Right atrium auricular region (tissue), 2 donors: Measurements from ENCODE around the gene CARD11. TPM values are rescaled to one million over a fixed set of nuclear protein-coding genes. Genes with fewer than 3 reads are reported as not detected.

ENCODE experiments used
- DNase-seq: peaks from one replicate; pipeline ENCODE4 v3.0.0-alpha.2; 2019; ENCODE audit warnings: low spot score
- H3K27ac ChIP-seq, 2 donors: fragments of 200-600 bp; sonication (generic); 1 replicate in 1 of 2; 2 replicates in 1 of 2; pipeline ENCODE4 v1.5.1; 2016 to 2019
- H3K27me3 ChIP-seq, 2 donors: fragments of 200-600 bp; sonication (generic); one replicate each; pipeline versions ENCODE4 v1.5.1 to v1.6.0; 2017 to 2019
- H3K36me3 ChIP-seq: fragments of 200-600 bp; sonication (generic); one replicate; pipeline ENCODE4 v1.5.1; 2016
- H3K4me1 ChIP-seq, 2 donors: fragments of 200-600 bp; sonication (generic); one replicate each; pipeline versions ENCODE4 v1.5.1 to v1.6.0; 2017 to 2019
- H3K4me3 ChIP-seq, 2 donors: fragments of 200-600 bp; sonication (generic); 1 replicate in 1 of 2; 2 replicates in 1 of 2; pipeline ENCODE4 v1.5.1; 2017 to 2019; ENCODE audit warnings: mild to moderate bottlenecking in 1 of 2, moderate library complexity in 1 of 2
- H3K9me3 ChIP-seq, 2 donors: fragments of 200-600 bp; sonication (generic); one replicate each; pipeline ENCODE4 v1.5.1; 2019
- total RNA-seq, 2 donors: library from RNA; depleted of rRNA; stranded (reverse); fragments of >200 nt; gene quantifications; one replicate each; pipeline ENCODE4 v1.1.0, GENCODE V29; 2016
- TF ChIP-seq, protein P1 (sequence below), 2 donors: fragments of 200-600 bp; sonication (generic); IDR thresholded peaks; one replicate each; pipeline ENCODE4 v1.5.1; 2019; ENCODE audit warnings: antibody characterized with exemption in 2 of 2

CARD11 gene
- total RNA-seq, 2 donors from 2014 or later: 0.22 to 0.55 TPM

DNA sequence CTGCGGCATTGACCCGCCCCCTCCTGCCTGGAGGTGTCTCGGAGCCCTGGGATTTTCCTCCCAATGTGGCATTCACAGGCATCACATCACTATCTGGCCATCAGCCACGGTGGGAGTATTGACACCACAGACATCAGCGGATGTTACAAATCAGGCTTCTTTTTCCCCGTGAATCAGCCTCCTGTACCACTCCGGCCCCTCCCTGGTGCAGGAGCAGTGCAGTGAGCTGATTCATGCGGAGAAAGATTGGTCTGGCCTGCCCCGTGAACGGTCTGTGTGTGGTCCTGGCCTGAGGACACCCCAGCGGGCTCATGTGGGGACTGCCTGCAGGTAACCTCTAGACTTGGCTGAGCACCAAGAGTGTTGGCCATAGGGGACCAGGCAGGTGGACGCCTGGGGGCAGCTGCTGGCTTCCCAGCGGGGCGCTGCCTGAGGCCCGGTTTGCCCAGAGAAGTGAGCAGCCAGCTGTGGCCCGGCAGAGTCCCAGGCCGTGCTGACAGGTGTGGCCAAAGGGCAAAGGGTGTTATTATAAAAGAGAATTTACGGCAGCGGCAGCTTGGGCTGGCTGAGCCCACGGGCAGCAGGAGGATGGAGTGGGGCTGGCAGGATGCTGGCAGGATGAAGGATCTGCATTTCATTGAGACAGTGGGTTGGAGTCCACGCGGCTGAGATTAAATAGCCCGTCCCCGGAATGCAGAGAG, 167.5 kb downstream of the CARD11 start:
- H3K9me3 ChIP-seq: no peaks in the 10 kb centered on the region
- no peak overlapping the region for H3K4me3 ChIP-seq
- TF ChIP-seq, protein P1, sequence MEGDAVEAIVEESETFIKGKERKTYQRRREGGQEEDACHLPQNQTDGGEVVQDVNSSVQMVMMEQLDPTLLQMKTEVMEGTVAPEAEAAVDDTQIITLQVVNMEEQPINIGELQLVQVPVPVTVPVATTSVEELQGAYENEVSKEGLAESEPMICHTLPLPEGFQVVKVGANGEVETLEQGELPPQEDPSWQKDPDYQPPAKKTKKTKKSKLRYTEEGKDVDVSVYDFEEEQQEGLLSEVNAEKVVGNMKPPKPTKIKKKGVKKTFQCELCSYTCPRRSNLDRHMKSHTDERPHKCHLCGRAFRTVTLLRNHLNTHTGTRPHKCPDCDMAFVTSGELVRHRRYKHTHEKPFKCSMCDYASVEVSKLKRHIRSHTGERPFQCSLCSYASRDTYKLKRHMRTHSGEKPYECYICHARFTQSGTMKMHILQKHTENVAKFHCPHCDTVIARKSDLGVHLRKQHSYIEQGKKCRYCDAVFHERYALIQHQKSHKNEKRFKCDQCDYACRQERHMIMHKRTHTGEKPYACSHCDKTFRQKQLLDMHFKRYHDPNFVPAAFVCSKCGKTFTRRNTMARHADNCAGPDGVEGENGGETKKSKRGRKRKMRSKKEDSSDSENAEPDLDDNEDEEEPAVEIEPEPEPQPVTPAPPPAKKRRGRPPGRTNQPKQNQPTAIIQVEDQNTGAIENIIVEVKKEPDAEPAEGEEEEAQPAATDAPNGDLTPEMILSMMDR (IDR thresholded peaks at IDR 0.05): no peak
- H3K27ac ChIP-seq: no peak overlapping the region
- H3K36me3 ChIP-seq: no peaks in the 10 kb centered on the region
- DNase-seq: no peak
- no peaks in the 10 kb centered on the region for H3K27me3 ChIP-seq
- H3K4me1 ChIP-seq: no peaks in the 10 kb centered on the region

DNA sequence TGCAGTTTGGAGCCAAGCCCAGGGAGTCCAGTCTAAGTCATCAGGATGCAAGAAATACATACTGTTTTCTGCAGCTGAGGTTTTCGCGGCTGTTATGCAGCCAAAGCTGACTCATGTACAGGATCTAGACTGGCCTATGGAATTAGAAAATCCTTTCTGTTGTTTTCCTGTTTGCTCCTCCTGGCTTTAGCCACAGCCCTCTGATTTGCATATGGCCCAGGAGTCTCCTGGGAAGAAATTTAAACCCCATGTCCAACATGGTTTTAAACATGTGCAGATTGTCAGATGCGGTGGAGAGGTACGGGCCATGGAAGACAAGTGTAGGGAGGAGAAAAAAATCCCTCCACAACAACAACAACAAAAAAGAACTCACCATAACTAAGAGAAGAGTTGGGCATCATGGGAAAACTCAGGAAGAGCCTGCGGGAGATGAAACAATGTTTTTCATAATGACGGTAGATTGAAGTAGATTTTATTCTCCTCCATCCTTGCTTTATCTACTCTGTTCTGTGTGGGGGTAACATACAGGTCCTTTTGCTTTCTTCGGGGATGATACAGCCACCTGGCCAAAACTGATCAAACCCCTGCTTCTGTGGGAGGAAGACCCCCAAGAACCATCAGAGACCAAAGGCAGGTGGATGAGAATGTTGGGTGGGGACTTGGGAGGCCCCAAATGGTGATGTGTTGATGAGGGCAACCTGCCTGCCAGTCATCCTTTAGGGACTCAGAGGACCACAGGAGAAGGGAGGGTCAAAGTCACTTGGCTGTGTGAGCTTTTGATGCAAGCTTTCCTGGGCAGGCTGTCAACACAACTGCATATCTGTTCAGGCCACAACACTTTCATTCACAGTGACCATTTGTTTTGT, 169.7 kb downstream of the CARD11 start:
- Histone ChIP-seq H3K36me3 (no peaks in the 10 kb centered on the region), H3K27ac (no peak overlapping the region), H3K9me3 (no peaks in the 10 kb centered on the region), H3K4me1 (peaks cover 0 to 12% of the 10 kb centered on the region in 2 donors), H3K27me3 (no peaks in the 10 kb centered on the region), H3K4me3 (no peak overlapping the region)
- no peak for DNase-seq
- TF ChIP-seq, protein P1 (IDR thresholded peaks at IDR 0.05): no peak

- no peaks in the 10 kb centered on the region for H3K36me3 ChIP-seq
- peaks cover 0 to 12% of the 10 kb centered on the region in 2 donors for H3K4me1 ChIP-seq
- no peaks in the 10 kb centered on the region for H3K9me3 ChIP-seq
- no peak overlapping the region for H3K27ac ChIP-seq
- no peaks in the 10 kb centered on the region for H3K27me3 ChIP-seq
- DNase-seq: no peak
- no peak overlapping the region for H3K4me3 ChIP-seq
- TF ChIP-seq, protein P1 (IDR thresholded peaks at IDR 0.05): no peak
These were observed 170.5 kb downstream of the CARD11 start for GRCh38 chr7:2873146-2873545.

DNA sequence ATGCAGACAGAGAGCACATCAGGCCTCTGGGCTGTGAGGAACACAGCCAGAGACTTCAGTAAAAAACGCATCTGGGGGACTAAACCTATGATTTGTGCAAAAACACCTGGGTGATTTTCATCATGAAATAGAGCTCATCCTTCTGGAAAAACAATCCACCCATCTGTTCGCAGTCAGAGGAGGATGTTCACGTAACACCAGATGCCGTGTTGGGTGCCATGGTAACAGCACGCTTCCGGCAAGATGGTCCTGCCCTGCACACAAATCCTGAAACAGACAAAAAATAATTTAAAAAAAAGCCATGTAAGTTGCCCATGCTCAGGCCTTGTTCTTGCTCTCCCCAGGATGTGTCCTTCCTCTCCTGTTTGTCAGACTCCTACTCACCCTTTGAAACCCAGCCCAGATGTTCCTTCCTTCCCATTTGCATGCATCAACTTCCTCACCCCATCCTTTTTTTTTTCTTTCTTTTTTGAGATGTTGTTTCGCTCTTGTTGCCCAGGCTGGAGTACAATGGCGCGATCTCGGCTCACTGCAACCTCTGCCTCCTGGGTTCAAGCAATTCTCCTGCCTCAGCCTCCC, 171.3 kb downstream of the CARD11 start:
- H3K4me3 ChIP-seq: no peak overlapping the region
- H3K9me3 ChIP-seq: no peaks in the 10 kb centered on the region
- no peak for DNase-seq
- TF ChIP-seq, protein P1 (IDR thresholded peaks at IDR 0.05): no peak
- no peak overlapping the region for H3K27ac ChIP-seq
- no peaks in the 10 kb centered on the region for H3K27me3 ChIP-seq
- H3K4me1 ChIP-seq: peaks cover 0 to 12% of the 10 kb centered on the region in 2 donors
- no peaks in the 10 kb centered on the region for H3K36me3 ChIP-seq

DNA sequence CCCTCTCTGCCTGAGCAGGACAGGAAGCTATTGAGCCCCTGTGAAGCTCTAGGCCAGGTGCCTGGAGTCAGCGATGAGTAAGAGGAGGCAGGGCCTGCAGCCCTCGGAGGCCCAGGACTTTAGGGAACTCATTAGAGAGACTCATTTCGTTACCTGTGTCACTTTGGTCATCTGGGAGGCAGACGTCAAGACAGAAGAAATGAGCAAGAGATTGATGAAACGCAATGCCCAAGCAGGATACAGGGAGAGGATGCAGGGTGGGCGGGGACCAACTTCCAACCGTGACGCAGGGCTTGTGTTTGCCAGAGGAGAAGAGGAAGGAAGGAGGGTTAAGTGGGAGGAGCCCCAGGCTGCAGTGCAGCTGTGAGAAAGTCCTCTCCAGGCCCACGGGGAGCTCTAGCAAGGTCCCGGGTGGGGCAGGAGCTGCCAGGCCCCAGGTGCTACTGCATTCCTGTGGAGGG, 173.2 kb downstream of the CARD11 start:
- peak overlapping the region in 1 of 2 donors; percentile 3 for H3K4me3 ChIP-seq
- no peak overlapping the region for H3K27ac ChIP-seq
- TF ChIP-seq, protein P1 (IDR thresholded peaks at IDR 0.05): no peak

More for the DNA sequence above, 173.2 kb downstream of the CARD11 start:
- H3K9me3 ChIP-seq: no peaks in the 10 kb centered on the region
- peaks cover 0 to 12% of the 10 kb centered on the region in 2 donors for H3K4me1 ChIP-seq
- H3K36me3 ChIP-seq: no peaks in the 10 kb centered on the region
- H3K27me3 ChIP-seq: no peaks in the 10 kb centered on the region
- peak; percentile 83 for DNase-seq
